ENCODE data around the gene INO80E.
"Not testable (repeated sequence)": the region's sequence is repeated elsewhere in the genome, so short reads cannot be mapped to it uniquely, and the experiment has no call there.

The INO80E gene

GRCh38 chr16:29995911-29996765 lies at the start of gene INO80E:
TSS of gene INO80E (plus strand) at chr16:29996241. CDS start at chr16:29996311, 70 bp downstream.
- peak; percentile 100 for DNase-seq

GRCh38 chr16:29947897-29948296 lies 48.1 kb upstream of the INO80E start:
- no peak for DNase-seq

GRCh38 chr16:29950806-29951461 lies 45.1 kb upstream of the INO80E start:
- DNase-seq = no peak

GRCh38 chr16:29951625-29952365 lies 44.2 kb upstream of the INO80E start:
- DNase-seq = no peak

GRCh38 chr16:29958756-29959155 lies 37.3 kb upstream of the INO80E start:
- DNase-seq = no peak

GRCh38 chr16:29959293-29959692 lies 36.7 kb upstream of the INO80E start:
- no peak for DNase-seq

- not testable (repeated sequence) for DNase-seq
Observed at GRCh38 chr16:29959821-29960220, 36.2 kb upstream of the INO80E start.

- DNase-seq = no peak
Observed at GRCh38 chr16:29961127-29961478, 34.9 kb upstream of the INO80E start.

- peak; percentile 94 for DNase-seq
Observed at GRCh38 chr16:29961479-29962343, 34.3 kb upstream of the INO80E start, which contains the start of gene TMEM219. TSS of gene TMEM219 (plus strand) at chr16:29962079. CDS start at chr16:29963144, 1,065 bp downstream.

GRCh38 chr16:29962344-29962994 lies 33.6 kb upstream of the INO80E start:
- DNase-seq = no peak

GRCh38 chr16:29963021-29963743 lies 32.9 kb upstream of the INO80E start:
- DNase-seq = no peak

GRCh38 chr16:29968205-29968604 lies 27.8 kb upstream of the INO80E start:
- no peak for DNase-seq

GRCh38 chr16:29971304-29971703 lies 24.7 kb upstream of the INO80E start:
- no peak for DNase-seq

- no peak for DNase-seq
Observed at GRCh38 chr16:29972500-29972899, 23.5 kb upstream of the INO80E start.

GRCh38 chr16:29972992-29973383 lies 23.1 kb upstream of the INO80E start:
- DNase-seq = no peak

GRCh38 chr16:29973384-29974246 lies 22.4 kb upstream of the INO80E start, which contains the start of gene TAOK2:
TSS of gene TAOK2 (plus strand) at chr16:29973868. CDS start at chr16:29977773, 3,905 bp downstream.
- DNase-seq = peak; percentile 98

GRCh38 chr16:29974291-29975133 lies 21.5 kb upstream of the INO80E start:
- DNase-seq = peak; percentile 27

- no peak for DNase-seq
Observed at GRCh38 chr16:29975134-29975538, 20.9 kb upstream of the INO80E start.
